ENCODE measurements around the gene WDR45B. TPM values are rescaled to one million over a fixed set of nuclear protein-coding genes. Genes with fewer than 3 reads are reported as not detected.

The WDR45B gene
- total and polyA plus RNA-seq, 2 donors (not counting 3 experiments of a cell fraction or from before 2014, with no cell fraction given): 62.0 to 76.7 TPM

- intact Hi-C loops (cut with micrococcal nuclease) (no loop called here), dilution Hi-C loops (cut with MboI; ENCODE audit: extremely low pct_ligation_motif_present, low sequenced_read_pairs) (no loop called here)
- Histone ChIP-seq H3K27ac (ENCODE audit: insufficient read depth, low read depth, low read length) (no peak overlapping the region), H3K4me1 (ENCODE audit: control insufficient read depth, extremely low read depth, insufficient read depth, low read length) (peaks cover 27% of the 10 kb centered on the region), H3K4me3 (replicated peaks in 1 of 3; ENCODE audit: insufficient read depth in 1 of 3, low read depth in 1 of 3, low read length in 3 of 3) (no peak overlapping the region), H3K4me2 (ENCODE audit: insufficient read depth, low read length) (no peak overlapping the region), H4K20me1 (replicated peaks; ENCODE audit: control insufficient read depth, extremely low read depth, insufficient read depth, low read length) (no peaks in the 10 kb centered on the region), H3K79me2 (ENCODE audit: control insufficient read depth, insufficient read depth, low read length) (peaks cover 5% of the 10 kb centered on the region), H3K36me3 (ENCODE audit: control insufficient read depth in 2 of 2, extremely low read depth in 1 of 2, insufficient read depth in 2 of 2, low read length in 2 of 2) (peaks cover 3 to 30% of the 10 kb centered on the region in 2 experiments), H3K27me3 (ENCODE audit: control insufficient read depth in 2 of 2, insufficient read depth in 2 of 2, low read length in 2 of 2) (no peaks in the 10 kb centered on the region), H3K9me1 (replicated peaks; ENCODE audit: control insufficient read depth, extremely low read depth, insufficient read depth, low read length) (no peaks in the 10 kb centered on the region), H3K9ac (replicated peaks; ENCODE audit: extremely low read depth, insufficient read depth, low read length) (no peak overlapping the region), H3K9me3 (replicated peaks; ENCODE audit: control insufficient read depth, insufficient read depth, low read length) (no peaks in the 10 kb centered on the region), H2AFZ (ENCODE audit: low read depth, low read length) (no peak overlapping the region)
- no peak for DNase-seq (ENCODE audit: low read depth, low spot score)
- ChIA-PET POLR2A (no interaction called here), CTCF (no interaction called here)
- FAIRE-seq: no peak
- TF ChIP-seq EZH2 (IDR thresholded peaks at IDR 0.05; ENCODE audit: borderline replicate concordance, low read depth, low read length, severe bottlenecking) (no peak), POLR2A (IDR thresholded peaks at IDR 0.05; ENCODE audit: low read depth, low read length) (no peak), MAX (IDR thresholded peaks at IDR 0.05; ENCODE audit: insufficient read depth, insufficient read length) (no peak), JUN (IDR thresholded peaks at IDR 0.05; ENCODE audit: borderline replicate concordance, insufficient read depth, insufficient read length, low read depth) (no peak), POLR2AphosphoS5 (IDR thresholded peaks at IDR 0.05; ENCODE audit: insufficient read depth, low read depth, low read length) (no peak), FOS (IDR thresholded peaks at IDR 0.05; ENCODE audit: borderline replicate concordance, insufficient read depth, low read length) (no peak), GATA2 (IDR thresholded peaks at IDR 0.05; ENCODE audit: insufficient read depth, insufficient read length, low read depth, low read length) (no peak), CTCF (IDR thresholded peaks at IDR 0.05; ENCODE audit: extremely low read depth in 1 of 2, insufficient read depth in 1 of 2, low read depth in 1 of 2, low read length in 2 of 2) (no peak), MYC (IDR thresholded peaks at IDR 0.05; ENCODE audit: low read depth, low read length) (no peak)
- no TSS peak for BruUV-seq (replicated peaks)
Observed at GRCh38 chr17:82599674-82600661, 48.3 kb downstream of the WDR45B start.
